HG03354 (cell line): ENCODE measurements around the gene NUP50.

Experiments
- ATAC-seq: cut with Tn5 transposase; IDR thresholded peaks from one replicate; pipeline ENCODE4 v1.9.1; 2021; ENCODE audit warnings: mild to moderate bottlenecking; ENCODE audit not compliant: unreplicated experiment, poor library complexity, severe bottlenecking

NUP50 gene

DNA sequence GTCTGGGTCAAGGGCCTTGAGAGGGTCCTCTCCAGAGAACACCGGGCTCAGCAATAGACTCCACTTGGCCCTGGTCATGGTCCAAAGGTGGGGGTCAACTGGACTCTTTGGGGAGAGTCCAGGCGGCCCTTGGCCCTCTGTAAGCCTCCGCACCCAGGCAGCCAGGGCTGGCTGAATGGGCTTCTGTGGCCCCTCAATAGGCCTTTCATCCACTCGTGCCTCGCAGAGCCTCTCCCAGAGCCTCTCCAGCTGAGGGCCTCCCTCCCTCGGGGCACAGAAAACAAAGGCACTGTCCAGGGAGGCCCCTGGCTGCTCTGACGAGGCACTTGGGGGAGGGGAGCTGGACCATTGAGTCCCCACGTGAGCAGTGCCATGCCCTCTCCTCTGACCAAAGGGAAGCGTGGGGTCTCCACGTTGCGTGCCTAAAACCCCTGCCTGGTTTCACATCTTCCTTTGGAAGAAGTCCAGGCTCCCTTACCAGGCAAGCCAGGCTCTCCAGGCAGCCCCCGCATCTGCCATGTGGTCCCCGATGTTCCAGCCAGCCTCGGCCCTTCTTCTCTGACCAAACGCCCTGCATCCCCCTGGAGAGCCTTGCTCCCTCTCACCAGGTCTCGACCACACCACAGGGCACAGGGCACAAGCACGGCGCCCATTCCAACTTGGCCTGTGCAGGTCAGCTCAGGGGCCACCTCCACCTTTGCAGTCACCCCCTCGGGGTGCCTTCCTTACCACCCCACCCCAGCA, 61.4 kb downstream of the NUP50 start:
- ATAC-seq = no peak

DNA sequence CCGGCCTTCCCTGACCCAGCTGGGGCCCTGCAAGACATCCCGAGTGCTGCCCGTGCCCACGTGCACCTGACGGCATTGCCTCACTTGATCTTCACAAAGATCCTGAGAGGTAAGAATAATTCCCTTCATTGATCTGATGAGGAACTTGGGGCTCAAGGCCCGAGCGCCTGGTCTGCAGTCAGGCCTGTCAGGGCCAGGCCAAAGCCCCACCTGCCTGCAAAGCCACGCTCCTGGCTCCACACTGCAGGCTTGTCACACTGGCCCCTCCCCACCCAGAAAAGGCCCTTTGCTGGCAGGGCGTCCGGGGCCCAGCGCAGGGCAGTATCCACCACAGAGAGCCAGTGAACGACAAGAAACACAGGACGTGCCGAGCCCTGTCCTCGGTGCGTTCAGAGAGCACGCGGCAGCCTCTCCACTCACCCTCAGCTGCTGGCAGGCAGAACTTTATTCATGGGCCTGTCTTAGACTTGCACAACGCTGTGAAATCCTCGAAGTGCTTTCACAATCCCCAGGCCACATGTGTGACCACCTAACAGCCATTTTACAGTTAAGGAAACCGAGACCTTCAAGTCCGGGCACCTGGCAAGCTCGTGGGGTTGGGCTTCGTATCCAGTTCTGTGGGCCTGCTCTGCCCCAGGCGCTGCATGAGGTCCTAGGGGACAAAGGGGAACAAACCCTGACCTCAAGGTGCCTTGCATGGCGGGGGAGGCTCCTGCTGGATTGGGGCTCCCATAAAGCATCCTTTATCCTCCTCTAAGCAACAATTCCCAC, 62.2 kb downstream of the NUP50 start:
- ATAC-seq = no peak

DNA sequence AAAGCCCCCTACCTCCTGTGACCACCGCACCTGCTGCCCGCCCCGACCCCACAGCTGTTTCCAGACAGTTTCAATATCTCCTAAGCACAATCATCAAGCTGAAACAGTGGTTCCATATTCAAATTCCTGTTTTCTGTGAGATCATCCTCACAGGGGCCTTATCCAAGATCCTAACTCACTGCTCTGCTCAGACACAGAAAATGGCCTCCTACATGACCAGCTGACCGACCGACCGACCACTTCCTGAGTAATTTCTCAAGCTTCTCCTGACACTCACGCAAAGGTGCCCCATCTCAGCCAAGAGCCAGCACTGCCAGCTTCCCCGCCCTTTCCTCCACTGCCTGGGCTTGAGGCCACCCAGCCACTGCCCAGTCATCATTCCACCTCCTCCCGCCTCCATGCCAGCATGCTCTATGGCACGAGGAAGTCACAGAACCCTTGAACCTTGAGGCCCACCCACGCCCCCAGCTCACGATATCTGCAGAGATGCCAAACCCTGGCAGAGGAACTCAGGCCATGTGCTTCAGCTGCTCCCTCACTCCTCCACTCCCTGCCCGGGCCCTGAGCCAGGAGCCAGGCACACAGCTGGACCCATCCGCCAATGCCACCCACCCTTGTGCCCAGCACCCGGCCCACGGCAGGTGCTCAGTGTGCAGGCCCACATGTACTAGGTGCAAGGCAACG, 62.9 kb downstream of the NUP50 start:
- no peak for ATAC-seq

DNA sequence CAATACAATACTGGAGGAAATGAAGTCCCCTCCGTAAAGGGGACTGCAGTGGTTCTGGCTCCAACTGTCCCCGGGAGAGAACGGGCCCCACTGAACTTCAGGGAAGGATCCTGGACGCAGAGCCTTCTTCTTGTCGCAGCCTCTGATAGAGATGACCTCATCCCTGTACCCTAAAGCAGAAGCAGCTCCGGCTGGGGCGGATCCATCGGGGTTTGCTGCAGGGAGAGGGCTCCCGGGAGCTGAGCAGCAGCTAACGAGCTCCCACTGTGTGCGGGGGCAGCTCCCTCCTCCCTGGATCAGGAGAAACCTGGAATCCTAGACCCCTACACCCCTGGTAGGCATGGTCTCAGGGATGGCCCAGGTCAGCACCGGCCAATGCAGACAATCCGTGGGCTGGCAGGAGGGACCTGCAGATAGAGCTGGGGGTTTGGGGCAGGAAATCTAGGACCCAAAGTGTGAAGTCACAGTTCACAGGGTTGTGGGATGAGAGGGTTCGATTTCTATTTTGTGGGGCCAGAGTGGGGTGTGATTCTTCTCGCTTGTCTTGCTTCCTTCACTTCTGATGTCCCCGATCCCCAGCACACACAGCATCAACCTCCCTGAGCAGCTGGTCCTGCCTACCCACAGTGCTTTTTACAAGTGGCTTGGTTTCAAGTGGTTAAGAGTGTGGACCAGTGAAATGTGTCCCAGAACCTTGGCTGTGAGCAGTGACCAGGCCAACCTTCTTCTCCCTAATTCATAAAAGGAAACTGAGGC, 64.1 kb downstream of the NUP50 start:
- ATAC-seq = no peak

DNA sequence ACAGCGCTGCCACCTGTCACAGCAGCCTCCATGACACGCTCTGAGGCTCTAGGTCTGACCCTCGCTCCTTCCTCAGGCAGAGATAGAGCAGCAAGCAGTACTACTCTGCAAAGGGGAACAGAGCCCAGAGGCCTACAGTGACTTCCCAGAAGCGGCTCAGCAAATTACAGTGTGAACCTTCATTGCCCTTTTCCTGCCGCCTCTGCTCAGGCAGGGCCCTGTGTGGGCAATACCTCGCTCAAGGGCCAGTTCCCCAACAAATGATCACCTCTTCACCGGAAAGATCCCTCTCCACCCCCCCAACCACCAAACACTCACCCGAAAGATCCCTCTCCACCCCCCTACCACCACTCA, 64.7 kb downstream of the NUP50 start:
- ATAC-seq = no peak

DNA sequence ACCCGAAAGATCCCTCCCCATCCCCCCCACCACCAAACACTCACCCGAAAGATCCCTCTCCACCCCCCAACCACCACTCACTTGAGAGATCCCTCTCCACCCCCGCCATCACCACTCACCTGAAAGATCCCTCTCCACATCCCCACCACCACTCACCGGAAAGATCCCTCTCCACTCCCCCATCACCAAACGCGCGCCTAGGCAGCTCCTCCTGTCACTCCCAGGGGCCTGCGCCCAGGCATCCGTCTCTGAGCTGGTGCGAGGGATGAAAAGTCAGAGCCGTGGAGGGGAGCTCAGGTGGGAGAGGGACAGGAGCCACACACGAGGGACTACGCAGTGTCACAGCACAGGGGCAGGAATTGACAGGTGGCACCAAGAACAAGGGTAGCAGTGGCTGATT, 65.5 kb downstream of the NUP50 start:
- ATAC-seq = no peak

DNA sequence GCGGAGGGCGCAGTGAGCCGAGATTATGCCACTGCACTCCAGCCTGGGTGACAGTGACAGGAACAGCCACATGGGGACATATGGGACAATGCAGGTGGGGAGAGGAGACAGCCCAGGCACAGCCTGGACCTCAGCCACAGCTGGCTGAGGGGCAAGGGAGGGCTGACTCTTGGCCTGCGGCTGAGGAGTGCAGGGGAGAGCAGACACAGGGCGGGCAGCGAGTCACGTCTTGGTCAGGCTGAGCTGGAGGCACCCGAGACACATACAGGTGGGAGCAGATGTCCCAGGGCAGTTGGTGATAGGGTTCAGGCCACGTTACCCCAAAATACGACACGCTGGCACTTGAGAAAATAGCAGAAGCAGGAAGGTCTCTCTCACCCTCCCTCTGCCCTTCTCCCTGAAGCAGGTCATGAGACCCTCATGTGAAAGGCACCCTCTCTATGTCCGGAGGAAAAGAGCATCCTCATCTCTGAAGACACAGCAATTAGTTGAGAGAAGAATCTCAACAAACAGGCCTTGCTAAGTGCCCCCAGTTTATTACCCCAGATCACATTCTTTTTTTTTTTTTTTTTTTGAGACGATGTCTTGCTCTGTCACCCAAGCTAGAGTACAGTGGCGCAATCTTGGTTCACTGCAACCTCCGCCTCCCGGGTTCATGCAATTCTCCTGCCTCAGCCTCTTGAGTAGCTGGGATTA, 66.4 kb downstream of the NUP50 start:
- no peak for ATAC-seq

DNA sequence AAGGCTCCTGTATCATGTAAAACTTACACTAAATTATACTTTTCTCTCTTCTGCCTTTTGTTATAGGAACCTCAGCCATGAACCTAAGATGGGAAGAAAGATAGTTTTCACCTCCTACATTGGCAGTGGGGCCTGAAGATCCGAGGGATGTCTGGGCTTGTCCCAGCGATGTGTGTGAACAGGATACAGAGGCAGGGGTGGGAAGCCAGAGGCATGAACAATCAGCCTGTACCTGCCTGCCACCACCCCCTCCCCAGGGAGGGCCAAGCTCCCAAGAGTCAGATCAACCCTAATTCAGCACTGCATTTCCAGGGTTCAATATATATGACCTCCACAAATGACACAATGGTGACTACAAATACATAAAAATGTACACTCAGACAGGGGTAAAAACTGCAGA, 67.6 kb downstream of the NUP50 start:
- no peak for ATAC-seq

DNA sequence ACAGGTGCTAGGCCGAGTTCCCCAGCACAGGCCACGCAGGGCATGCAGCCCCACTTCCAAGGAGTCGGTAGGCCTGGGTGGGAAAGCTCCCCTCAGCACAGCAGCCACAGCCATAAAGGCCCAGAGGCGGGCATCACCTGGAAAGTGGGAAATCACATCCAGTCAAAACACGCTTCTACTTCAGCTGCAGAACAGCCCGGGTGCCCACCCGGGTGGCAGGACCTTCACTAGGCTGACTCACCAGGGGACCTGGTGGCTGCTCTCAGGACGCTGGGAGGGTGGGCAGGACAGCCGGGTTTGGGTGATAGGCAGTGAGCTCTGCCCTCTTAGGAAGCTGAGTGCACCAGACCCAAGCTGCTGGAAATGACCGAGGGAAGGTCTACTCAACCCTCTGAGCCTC, 69.7 kb downstream of the NUP50 start:
- ATAC-seq = no peak

DNA sequence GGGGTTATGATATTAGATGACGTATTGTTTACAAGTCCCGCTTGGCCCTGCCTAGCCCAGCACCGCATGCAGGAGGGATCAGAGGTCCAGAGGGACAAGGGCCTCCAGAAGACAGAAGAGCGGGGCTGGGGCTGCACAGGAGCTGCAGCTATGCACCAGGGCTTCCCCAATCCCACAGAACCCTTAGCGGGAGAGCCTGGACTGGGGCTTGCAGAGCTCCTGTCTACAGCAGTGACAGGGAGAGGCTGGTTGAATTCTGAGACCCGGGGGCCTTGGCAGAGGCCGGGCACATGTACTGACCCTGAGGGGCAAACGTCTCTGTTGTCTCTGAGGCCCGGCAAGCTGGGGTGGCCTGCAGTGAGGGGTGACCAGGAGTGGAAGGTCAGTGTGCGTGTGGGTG, 70.1 kb downstream of the NUP50 start:
- no peak for ATAC-seq

DNA sequence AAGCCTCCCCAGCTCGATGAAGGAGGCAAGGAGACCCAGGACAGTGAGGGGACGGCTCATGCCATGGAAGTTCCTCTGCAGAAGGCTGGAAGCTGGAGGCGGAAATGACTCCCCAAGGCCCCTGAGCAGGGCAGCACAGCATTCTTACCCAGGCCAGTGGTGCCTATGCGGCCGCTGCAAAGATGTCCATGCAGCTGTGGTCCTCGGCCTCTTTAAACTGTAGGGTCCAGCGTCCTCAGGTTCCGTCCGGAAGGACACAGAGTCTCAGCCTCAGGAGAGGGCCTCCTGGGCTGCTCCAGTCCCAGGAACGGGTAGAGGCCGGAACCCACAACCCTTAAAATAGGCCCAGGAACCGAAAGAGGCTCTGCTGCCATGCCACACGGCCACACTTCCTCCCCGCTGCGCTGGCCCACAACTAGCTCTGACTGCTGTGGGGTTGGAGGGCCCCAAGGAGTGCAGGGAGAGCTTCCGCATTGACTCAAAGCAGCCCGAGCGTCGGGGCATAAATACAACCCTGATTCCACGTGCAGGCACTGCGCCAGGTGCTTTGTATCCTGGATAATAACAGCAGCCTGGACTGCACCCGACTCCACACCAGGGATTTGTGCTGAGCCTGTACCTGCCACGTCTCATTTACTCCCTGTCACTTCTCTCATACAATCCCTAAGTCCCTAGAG, 71.5 kb downstream of the NUP50 start:
- peak; percentile 86 for ATAC-seq

DNA sequence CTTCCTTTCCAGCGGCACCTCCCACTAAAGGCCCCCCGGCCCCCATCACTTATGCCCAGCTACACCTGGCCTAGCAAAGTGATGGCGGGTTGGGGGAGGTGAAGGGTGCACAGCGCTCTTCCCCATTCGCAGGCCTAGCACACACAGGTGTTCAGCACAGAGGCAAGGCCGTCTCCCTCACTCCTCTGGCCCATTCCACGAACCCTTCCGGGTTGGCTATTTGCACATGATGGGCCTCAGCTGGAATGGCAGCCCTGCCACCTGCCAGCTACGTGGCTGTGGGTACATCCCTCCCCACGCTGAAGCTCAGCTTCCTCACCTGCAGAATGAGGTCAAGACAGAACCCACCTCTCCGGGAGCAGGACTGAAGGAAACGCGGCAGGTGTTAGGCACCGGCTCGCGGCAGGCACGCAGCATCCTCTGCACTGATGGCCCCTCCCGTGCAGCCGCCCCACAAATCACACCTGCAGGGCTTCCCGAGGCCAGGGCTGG, 72.2 kb downstream of the NUP50 start:
- peak; percentile 5 for ATAC-seq

DNA sequence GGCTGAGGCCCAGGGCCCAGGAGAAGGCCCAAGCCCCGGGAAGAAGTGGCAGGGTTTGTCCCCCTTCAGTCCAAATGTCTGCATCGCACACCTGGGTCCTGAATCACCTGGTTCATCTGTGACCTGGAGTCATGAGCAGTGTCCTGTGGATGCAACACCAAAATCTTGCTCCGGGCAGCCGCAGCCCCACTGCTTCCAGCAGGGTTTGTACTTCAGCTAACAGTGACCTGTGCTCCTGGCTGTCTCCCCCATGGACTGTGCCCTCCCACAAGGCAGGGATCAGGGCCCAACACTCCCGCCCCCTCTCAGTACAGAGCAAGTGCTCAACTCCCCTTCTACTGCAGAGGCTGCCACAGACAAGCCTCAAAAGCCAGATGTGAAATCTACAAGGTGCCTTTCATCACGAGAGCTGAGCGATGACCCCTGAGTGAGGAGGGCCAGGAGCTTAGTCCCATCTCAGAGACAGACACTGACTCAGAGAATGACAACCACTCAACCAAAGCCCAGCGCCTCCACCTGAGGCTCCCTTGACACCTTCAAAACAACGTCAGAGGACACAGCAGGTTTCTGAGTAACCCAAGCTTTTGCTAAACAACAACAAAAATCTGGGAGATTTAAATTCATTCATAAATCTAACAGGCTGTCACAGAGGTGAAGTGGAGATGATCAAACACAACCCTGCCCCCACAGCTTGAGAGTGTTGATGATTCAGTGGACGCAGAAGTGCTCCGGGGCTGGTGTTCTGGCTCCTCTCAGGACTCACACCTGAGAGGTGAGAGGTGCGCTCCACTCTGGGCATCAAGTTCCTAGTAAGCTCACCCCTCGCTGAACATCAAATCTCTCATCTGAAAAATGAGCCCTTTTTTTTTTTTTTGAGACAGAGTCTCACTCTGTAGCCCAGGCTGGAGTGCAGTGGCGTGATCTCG, 73.6 kb downstream of the NUP50 start:
- no peak for ATAC-seq
